HG02678 (cell line): Measurements from ENCODE around the gene DOCK3.
"Not testable (repeated sequence)": the region's sequence is repeated elsewhere in the genome, so short reads cannot be mapped to it uniquely, and the experiment has no call there.

Experiments
- ATAC-seq: cut with Tn5 transposase; IDR thresholded peaks from one replicate; pipeline ENCODE4 v1.9.1; 2021; ENCODE audit warnings: mild to moderate bottlenecking, moderate library complexity; ENCODE audit not compliant: unreplicated experiment

Gene DOCK3

DNA sequence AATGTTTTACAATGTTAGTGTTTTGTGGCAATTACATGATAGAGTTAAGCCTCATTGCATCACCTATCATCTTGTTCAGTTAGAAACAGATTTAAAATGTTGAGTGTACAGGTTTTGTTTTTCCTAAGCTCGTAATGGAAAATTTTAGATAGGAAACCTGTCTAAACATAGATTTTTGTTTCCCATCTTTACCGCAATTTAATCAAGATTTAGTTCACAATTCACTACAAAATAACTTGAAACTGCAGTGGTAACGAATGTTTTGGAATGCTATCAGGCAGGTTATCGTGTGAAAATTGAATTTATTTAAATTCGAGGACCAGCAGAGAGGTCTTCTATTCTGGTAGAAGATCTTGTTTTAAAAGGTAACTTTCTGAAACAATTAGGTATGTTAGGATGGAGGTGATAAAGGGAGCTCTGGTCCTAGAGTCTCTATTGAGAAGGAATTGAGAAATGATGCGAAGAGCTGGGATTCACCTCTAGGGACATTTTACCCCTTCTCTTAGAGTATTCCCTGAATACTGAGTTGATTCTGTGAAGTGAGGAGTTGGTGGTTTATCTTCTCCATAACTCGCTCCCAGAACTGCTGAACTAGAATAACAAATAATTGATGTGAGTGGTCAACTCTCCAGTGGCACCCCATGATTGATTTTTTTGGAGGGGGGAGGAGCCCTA, 1.4 kb downstream of the DOCK3 start:
- ATAC-seq, result no peak

DNA sequence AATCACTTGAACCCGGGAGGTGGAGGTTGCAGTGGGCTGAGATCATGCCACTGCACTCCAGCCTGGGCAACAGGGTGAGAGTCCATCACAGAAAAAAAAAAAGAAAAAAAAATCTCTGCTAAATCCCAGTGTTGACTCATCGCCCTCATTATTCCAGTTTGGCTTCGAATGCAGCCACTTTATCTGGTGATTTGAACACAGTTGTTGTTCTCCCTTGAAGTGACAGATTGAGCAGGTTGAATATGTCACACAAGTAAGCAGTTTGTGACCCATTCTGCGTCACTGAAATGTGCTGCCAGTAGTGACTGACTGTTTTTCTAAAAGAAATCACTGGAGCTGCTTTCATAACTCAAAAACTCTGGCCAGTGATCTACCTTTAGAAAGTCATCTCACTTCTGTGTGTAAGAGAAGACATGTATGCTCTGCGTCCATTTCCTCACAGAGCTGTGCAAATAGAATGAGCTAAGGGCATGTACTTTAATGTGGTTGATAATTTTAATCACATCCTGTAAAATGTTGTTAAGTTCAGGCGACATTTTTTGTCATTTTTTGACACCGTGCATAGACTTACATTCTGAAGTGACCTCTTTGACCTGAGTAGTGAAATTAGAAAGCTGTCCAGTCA, 12.5 kb downstream of the DOCK3 start:
- ATAC-seq, result no peak

DNA sequence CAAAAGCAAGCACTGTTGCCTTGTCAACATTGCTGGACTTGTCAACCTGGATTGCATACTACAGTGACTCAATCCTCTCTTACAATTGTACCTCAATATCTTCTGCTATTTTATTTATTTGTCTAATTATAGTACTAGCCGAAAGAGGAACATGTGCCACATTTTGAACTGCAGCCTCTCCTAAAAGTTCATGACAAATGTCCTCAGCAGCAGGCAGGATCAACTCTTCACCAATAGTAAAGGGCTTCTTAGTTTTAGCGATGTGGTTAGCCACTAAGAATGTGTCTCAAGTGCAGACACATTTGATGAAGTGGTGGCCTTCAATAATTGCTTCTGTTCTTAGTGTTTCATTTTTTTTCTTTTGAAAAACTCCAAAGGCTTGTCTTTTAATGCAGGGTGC, 13.2 kb downstream of the DOCK3 start:
- no peak for ATAC-seq

DNA sequence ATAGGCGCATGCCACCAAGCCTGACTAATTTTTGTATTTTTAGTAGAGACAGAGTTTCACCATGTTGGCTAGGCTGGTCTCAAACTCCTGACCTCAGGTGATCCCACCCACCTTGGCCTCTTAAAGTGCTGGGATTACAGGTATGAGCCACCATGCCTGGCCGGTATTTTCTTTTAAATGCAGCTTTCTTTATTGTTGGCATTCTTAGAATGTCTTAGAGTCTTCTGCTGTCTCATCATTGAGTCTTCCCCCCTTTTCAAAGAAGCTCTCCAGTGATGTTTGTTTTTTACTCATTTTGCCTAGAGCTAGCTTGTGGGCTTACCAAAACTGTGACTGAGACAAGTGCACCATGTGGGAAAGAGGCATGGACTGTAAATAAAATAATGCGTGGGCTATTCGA, 13.9 kb downstream of the DOCK3 start:
- ATAC-seq, result not testable (repeated sequence)

DNA sequence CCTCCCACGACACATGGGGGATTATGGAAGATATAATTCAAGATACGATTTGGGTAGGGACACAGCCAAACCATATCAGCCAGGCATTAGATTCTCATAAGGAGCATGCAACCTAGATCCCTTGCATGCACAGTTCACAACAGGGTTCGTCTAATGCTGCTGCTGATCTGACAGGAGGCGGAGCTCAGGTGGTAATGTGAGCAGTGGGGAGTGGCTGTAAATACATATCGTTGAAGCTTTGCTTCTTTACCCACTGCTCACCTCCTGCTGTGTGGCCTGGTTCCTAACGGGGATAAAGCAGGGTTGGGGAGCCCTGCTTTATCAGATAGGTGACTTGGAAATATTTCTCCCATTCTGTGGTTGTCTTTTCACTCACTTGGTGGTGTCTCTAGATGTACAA, 14.8 kb downstream of the DOCK3 start:
- no peak for ATAC-seq

DNA sequence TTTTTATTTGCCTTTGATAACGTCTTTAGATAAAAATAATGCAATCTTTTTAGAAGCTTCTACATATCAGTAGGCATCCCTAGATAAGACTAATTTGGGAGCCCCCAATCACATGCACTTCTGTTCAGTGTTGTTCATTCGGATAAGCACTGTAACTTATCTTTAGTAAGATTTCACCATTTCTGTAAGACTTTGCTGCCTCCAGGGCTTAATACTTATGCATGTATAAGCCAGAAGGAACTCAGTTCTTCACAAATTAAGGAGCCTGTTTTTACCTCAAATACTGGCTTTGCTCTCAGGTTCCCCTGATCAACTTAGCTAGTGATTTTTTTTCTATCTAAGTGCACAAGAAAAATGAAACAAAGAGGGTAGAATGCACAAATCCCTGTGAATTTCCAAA, 20.3 kb downstream of the DOCK3 start:
- ATAC-seq, result no peak

DNA sequence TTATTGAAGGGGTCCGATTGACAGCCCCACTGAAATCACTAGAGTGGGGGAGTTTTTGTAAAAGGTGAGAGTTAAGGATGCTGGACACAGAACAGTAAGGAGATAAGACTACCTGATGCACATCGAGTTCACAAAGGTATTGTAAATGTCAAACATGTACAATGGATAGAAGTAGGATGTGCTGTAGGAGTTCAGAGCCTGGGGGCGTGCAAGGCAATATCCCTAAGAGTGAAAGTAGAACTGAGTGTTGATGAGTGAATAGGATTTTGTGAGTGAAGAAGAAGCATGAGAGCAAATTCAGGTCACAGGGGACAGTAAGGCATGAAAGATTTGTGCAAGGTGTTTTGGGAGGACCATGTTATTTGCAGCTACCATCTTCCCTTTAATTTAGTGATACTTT, 21.5 kb downstream of the DOCK3 start:
- ATAC-seq, result no peak

DNA sequence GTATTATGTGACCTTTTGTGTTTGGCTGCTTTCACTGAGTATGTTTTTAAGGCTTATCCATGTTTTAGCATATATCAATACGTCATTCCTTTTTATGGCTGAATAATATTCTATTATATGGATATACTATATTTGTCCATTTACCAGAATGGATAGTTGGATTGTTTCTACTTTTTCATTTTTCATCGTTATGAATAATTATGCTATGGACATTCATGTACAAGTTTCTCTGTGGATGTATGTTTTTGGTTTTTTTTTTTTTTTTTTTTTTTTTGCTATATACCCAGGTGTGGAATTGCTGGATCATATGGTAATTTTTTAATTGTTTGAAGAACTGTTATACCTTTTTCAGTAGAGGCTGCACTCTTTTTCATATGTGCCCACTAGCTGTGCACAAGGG, 23.5 kb downstream of the DOCK3 start:
- no peak for ATAC-seq

DNA sequence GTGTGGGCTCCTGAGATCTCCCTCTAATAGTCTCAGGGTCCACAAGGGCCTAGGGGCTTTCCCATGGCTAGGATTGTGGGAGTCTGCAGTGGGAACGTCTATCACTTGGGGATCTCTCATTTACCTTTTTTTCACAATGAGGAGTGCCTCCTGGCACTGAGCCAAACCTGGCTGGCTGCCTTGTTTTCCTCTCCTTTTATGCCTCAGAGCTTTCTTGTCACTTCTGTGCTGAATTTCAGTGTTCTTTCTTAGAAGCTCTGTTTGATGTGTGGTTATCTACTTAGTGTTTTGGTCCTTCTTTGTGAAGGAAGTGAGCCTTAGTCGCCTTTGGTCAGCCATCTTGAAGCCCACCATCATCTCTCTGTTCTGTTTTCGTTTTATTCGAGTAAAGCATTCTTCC, 33.9 kb downstream of the DOCK3 start:
- ATAC-seq, result no peak

DNA sequence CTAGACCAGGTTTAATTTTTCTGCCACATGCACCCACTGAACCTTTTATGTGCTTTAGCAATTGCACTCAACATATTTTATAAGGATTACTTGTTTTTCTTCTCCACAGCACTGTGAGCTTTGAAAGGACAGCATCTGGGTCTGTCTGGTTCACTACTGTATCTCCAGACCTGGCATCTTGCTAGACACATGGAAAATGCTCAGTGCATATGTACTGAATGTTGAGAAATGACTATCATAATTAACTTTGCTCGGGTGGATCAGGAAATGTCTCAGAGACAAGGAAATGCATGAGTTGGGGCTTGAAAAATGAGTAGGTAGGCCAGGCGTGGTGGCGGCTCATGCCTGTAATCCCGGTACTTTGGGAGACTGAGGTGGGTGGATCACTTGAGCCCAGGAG, 40.2 kb downstream of the DOCK3 start:
- no peak for ATAC-seq

DNA sequence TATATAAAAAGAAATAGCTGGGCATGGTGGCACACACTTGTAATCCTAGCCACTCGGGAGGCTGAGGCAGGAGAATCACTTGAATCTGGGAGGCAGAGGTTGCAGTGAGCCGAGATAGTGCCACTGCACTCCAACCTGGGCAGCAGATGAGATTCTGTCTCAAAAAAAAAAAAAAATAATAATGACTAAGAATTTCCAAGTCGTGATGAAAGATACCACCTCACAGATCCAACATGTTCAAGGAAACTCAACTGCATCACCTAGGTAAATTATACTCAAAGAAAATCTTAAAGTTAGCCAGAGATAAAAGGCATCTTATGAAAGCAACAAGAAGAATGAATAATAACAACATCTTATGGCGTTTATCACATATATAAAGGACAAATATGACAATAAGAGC, 50.1 kb downstream of the DOCK3 start:
- no peak for ATAC-seq

DNA sequence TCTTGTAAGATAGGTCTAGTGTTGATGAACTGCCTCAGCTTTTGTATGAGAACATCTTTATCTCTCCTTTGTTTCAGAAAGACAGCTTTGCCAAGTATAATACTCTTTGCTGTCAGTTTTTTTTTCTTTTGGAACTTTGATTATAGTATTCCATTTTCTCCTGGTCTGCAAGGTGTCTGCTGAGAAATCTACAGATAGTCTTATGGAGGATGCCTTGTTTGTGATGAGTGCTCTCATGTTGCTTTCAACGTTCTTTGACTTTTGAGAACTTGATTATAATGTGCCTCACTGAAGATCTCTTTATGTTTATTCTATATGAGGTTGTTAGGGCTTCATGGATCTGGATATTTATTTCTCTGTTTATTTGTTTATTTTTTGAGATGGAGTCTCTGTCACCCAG, 60.3 kb downstream of the DOCK3 start:
- ATAC-seq, result no peak

DNA sequence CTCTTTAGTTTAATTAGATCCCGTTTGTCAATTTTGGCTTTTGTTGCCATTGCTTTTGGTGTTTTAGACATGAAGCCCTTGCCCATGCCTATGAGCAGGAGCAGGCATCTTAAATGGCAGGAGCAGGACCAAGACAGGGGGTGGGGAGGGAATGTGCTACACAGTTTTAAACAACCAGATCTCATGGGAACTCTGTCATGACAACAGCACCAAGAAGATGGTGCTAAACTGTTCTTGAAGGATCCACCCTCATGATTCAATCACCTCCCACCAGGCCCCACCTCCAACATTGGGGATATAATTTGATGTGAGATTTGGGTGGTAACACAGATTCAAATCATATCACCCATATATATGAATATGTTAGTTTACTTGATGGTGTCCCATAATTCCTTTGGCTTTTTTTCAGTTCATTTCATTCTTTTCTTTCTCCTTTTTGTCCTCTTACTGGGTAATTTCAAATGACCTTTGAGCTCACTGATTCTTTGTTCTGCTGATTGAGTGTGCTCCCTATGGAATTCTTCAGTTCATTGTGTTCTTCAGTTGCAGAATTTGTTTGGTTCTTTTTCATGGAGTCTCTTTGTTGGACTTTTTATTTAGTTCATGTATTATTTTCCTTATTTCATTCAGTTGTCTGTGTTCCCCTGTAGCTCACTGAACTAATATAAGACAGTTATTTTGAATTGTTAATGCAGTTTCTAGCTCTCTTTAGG, 62.6 kb downstream of the DOCK3 start:
- no peak for ATAC-seq

DNA sequence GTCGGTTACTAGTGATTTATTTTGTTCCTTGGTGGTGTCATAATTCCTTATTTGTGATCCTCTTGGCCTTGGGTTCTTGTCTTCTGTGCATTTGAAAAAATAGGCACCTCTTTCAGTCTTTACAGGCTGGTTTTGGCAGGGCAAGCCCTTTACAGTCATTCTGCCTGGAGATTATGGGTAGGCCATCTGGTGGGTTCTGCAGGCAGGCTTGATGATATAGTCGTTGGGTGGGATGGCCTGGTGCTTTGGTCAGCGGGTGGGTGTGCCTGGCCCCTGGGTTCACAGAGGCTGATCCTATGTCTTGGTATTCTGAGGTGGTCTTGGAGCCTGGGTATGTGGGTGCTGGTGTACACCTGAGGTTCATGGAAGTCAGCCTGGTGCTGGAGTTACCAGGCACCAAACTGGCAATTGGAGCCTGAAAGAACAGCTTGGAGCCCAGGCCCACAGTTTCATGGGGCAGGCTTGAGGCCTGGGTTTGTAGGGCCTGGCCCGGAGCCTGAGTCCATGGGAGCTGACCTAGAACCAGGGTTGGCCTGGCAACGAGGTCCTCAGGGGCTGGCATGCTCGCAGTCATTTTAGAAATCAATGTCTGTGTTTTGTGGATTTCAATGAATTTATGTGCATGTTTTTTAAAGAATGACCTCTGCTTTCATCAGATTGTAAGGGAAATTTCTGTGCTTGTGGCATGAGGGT, 63.3 kb downstream of the DOCK3 start:
- ATAC-seq, result no peak

DNA sequence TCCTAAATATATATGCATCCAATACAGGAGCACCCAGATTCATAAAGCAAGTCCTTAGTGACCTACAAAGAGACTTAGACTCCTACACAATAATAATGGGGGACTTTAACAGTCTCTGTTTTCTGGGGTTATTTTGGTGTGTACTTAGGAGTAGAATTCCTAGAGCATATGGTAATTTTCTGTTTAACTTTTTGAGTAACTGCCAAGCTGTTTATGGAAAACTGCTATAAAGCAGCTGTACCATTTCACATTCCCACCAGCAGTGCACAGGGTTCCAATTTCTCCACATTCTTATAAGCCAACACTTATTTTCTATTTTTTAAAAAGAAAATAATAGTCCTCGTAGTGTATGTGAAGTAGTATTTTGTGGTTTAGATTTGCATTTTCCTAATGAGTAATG, 68.9 kb downstream of the DOCK3 start:
- no peak for ATAC-seq

DNA sequence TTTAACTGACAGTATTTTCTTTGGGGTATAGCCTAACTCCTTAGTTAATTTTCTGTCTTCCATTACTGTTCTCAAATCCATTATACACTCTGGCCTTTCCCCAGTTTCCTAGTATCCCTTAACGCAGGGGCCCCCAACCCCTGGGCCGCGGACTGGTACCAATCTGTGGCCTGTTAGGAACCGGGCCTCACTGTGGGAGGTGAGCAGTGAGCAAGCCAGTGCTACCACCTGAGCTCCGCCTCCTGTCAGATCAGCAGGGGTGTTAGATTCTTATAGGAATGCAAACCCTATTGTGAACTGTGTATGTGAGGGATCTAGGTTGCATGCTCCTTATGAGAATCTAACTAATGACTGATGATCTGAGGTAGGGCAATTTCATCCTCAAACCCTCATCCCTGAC, 75.1 kb downstream of the DOCK3 start:
- ATAC-seq, result no peak

DNA sequence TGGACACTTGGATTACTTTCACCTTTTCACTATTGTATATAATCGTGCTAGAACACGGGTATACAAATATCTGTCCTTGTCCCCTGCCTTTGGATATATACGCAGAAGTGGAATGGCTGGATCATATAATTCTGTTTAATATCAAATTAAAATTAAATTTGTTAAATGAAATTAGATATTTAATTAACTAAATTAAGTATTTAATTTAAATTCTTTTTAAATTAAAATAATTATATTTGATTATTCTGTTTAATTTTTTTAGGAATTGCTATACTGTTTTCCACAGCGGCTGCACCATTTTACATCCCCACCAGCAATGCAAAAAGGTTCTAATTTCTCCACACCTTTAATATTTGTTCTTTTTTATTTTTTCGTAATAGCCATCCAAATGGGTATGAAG, 84.3 kb downstream of the DOCK3 start:
- no peak for ATAC-seq

DNA sequence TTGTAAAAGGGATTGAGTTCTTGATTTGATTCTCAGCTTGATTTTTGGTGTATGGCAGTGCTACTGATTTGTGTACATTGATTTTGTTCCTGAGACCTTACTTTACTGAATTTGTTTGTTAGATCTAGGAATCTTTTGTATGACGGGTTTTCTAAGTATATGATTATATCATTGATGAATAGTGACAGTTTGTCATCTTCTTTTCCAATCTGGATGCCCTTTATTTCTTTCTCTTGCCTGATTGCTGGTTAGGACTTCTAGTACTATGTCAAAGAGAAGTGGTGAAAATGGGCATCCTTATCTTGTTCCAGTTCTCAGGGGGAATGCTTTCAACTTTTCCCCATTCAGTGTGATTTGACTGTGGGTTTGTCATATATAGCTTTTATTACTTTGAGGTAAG, 103.0 kb downstream of the DOCK3 start:
- no peak for ATAC-seq

DNA sequence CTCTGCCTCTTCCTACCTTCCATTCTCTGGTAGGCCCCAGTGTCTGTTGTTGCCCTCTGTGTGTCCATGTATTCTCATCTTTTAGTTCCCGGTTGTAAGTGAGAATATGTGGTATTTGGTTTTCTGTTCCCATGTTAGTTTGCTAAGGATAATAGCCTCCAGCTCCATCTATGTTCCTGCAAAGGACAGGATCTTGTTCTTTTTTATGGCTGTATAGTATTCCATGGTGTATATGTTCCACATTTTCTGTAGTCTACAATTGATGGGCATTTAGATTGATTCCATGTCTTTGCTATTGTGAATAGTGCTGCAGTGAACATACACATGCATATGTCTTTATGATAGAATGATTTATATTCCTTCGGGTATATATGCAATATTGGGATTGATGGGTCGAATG, 107.0 kb downstream of the DOCK3 start:
- ATAC-seq, result not testable (repeated sequence)

DNA sequence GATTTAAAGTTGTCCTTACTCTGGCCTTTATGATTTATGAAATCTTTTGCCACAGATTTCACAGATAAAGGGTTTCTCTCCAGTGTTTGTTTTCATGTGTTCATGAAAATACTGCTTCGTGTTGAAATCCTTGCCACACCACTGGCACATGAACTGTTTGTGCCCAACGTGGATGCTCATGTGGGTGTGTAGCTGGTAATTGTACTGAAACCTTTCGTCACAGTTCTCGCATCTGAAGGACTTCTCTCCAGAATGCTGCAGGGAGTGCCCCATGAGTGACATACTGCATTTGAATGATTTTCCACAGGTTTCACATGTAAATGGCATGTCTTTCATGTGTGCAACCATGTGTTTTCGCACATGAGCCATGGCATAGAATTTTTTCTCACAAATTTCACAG, 111.9 kb downstream of the DOCK3 start:
- ATAC-seq, result no peak

DNA sequence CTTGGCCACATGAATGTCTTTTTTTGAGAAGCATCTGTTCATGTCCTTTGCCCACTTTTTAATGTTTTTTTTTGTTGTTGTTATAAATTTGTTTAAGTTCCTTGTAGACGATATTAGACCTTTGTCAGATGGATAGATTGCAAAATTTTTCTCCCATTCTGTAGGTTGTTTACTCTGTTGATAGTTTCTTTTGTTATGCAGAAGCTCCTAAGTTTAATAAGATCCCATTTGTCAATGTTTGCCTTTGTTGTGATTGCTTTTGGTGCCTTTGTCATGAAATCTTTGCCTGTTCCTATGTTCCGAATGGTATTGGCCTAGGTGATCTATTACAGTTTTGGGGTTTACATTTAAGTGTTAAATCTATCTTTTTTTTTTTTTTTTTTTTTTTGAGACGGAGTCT, 116.2 kb downstream of the DOCK3 start:
- ATAC-seq, result not testable (repeated sequence)

DNA sequence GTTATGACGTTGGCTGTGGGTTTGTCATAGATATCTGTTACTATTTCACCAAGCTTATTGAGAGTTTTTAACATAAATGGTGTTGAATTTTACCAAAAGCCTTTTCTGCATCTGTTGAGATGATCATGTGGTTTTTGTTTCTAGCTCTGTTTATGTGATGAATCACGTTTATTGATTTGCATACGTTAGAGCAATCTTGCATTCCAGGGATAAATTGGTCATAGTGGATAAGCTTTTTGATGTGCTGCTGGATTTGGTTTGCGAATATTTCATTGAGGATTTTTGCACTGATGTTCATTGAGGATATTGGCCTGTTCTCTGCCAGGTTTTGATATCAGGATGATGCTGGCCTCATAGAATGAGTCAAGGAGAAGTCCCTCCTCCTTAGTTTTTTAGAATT, 117.8 kb downstream of the DOCK3 start:
- ATAC-seq, result no peak
